SK-N-SH (cell line): ENCODE data around the gene FYB1. TPM values are rescaled to one million over a fixed set of nuclear protein-coding genes. Genes with fewer than 3 reads are reported as not detected.

Experiments used
- CTCF ChIA-PET: fragments of 300-600, 350-600 bp; formaldehyde crosslinking; extraction: SDS; loops from one replicate; lab custom pipeline; 2021; lab: Yijun Ruan, JAX
- POLR2A ChIA-PET: fragments of 350-600 bp; sonication (Branson Sonifier 250); formaldehyde crosslinking; extraction: SDS; loops from one replicate; lab custom pipeline; 2020; ENCODE audit warnings: antibody characterized with exemption, inconsistent platforms; lab: Yijun Ruan, JAX
- DNase-seq: peaks from one replicate; pipeline ENCODE4 v3.0.0; 2012
- H2AFZ ChIP-seq: fragments of 200-600 bp; sonication (generic); 2 replicates; pipeline ENCODE4 v1.8.1; 2016; ENCODE audit warnings: antibody characterized with exemption, mild to moderate bottlenecking, low read depth
- H3F3A ChIP-seq: fragments of 200-600 bp; sonication (generic); replicated peaks from 2 replicates; pipeline ENCODE3; 2016; ENCODE audit warnings: antibody characterized with exemption, mild to moderate bottlenecking; ENCODE audit not compliant: insufficient read depth
- H3K27ac ChIP-seq, 2 experiments: fragments of 200-500 bp in 1 of 2; fragments of 200-600 bp in 1 of 2; sonication (Bioruptor generic) in 1 of 2; sonication (generic), shearing (Covaris generic) in 1 of 2; 2 replicates each; pipeline versions ENCODE4 v1.5.1 to v1.6.1; 2014 to 2016; ENCODE audit warnings: low read depth in 2 of 2, inconsistent platforms in 1 of 2, low read length in 1 of 2, mild to moderate bottlenecking in 1 of 2, mixed read lengths in 1 of 2
- H3K27me3 ChIP-seq: fragments of 200-600 bp; sonication (generic), shearing (Covaris generic); 2 replicates; pipeline ENCODE4 v1.6.1; 2016; ENCODE audit warnings: mixed run types; ENCODE audit not compliant: insufficient read depth
- H3K36me3 ChIP-seq, 2 experiments: fragments of 200-500 bp in 1 of 2; fragments of 200-600 bp in 1 of 2; sonication (Bioruptor generic) in 1 of 2; sonication (generic) in 1 of 2; replicated peaks in 1 of 2; 2 replicates each; pipeline versions ENCODE3 to v1.5.1; 2014 to 2016; ENCODE audit warnings: low read length in 1 of 2, mild to moderate bottlenecking in 1 of 2; ENCODE audit not compliant: insufficient read depth in 2 of 2, control insufficient read depth in 1 of 2
- H3K4me1 ChIP-seq, 2 experiments: fragments of 200-500 bp in 1 of 2; fragments of 200-600 bp in 1 of 2; sonication (Bioruptor generic) in 1 of 2; sonication (generic), shearing (Covaris generic) in 1 of 2; 2 replicates each; pipeline versions ENCODE4 v1.5.1 to v1.6.1; 2014 to 2016; ENCODE audit warnings: low read depth in 1 of 2, low read length in 1 of 2, mixed run types in 1 of 2; ENCODE audit not compliant: insufficient read depth in 2 of 2, control insufficient read depth in 1 of 2
- H3K4me2 ChIP-seq: fragments of 200-600 bp; sonication (generic), shearing (Covaris generic); 2 replicates; pipeline ENCODE4 v1.6.1; 2017; ENCODE audit warnings: mixed run types
- H3K4me3 ChIP-seq, 2 experiments: fragments of 200-500 bp in 1 of 2; fragments of 200-600 bp in 1 of 2; sonication (Bioruptor generic) in 1 of 2; sonication (generic), shearing (Covaris generic) in 1 of 2; 2 replicates each; pipeline versions ENCODE4 v1.5.1 to v1.8.1; 2014 to 2016; ENCODE audit warnings: low read depth in 2 of 2, inconsistent platforms in 1 of 2, low read length in 1 of 2, mild to moderate bottlenecking in 1 of 2, mixed read lengths in 1 of 2, moderate library complexity in 1 of 2
- H3K79me2 ChIP-seq: fragments of 200-600 bp; sonication (generic); 2 replicates; pipeline ENCODE4 v1.8.1; 2017; ENCODE audit warnings: mild to moderate bottlenecking; ENCODE audit not compliant: insufficient read depth
- H3K9ac ChIP-seq: fragments of 200-600 bp; sonication (generic); 2 replicates; pipeline ENCODE4 v1.6.1; 2017; ENCODE audit warnings: mixed run types
- H3K9me2 ChIP-seq: fragments of 200-600 bp; sonication (generic); 2 replicates; pipeline ENCODE4 v1.6.1; 2017; ENCODE audit warnings: mixed run types
- H3K9me3 ChIP-seq: fragments of 200-600 bp; sonication (generic); 2 replicates; pipeline ENCODE4 v1.6.1; 2017; ENCODE audit warnings: mixed run types, mild to moderate bottlenecking, moderate library complexity
- H4K20me1 ChIP-seq: fragments of 200-600 bp; sonication (generic); 2 replicates; pipeline ENCODE4 v1.6.1; 2017; ENCODE audit warnings: mild to moderate bottlenecking, mixed run types; ENCODE audit not compliant: insufficient read depth
- CHD2 ChIP-seq: fragments of 150-350 bp; IDR thresholded peaks from 2 replicates; pipeline ENCODE4 v1.6.1; 2018; ENCODE audit warnings: low read length; ENCODE audit not compliant: partially characterized antibody
- FOXJ3 ChIP-seq: sonication (generic); formaldehyde crosslinking; IDR thresholded peaks from 2 replicates; pipeline ENCODE4 v1.5.1; 2020; ENCODE audit warnings: mild to moderate bottlenecking, missing genetic modification reagents
- FOXM1 ChIP-seq: IDR thresholded peaks from 2 replicates; pipeline ENCODE4 v1.4.0; 2012; ENCODE audit warnings: low read depth, mild to moderate bottlenecking
- JUND ChIP-seq: IDR thresholded peaks from 2 replicates; pipeline ENCODE4 v1.4.0; 2012
- MXI1 ChIP-seq: IDR thresholded peaks from 2 replicates; pipeline ENCODE4 v1.6.1; 2012; ENCODE audit warnings: mild to moderate bottlenecking, low read depth, low read length, improper control_type of control experiment
- NFIC ChIP-seq: IDR thresholded peaks from 2 replicates; pipeline ENCODE4 v1.4.0; 2012; ENCODE audit warnings: borderline replicate concordance
- POLR2AphosphoS5 ChIP-seq: IDR thresholded peaks from 2 replicates; pipeline ENCODE4 v1.6.1; 2012; ENCODE audit warnings: low read depth, low read length
- RFX5 ChIP-seq: IDR thresholded peaks from 2 replicates; pipeline ENCODE4 v1.6.1; 2012; ENCODE audit warnings: mild to moderate bottlenecking, improper control_type of control experiment, low read length
- RXRA ChIP-seq: IDR thresholded peaks from 2 replicates; pipeline ENCODE4 v1.4.0; 2012; ENCODE audit warnings: low read depth, mild to moderate bottlenecking, borderline replicate concordance
- SIN3A ChIP-seq: IDR thresholded peaks from 2 replicates; pipeline ENCODE4 v1.6.1; 2012; ENCODE audit warnings: low read depth, mild to moderate bottlenecking, low read length, moderate library complexity, borderline replicate concordance
- TAF1 ChIP-seq: IDR thresholded peaks from 2 replicates; pipeline ENCODE4 v1.6.1; 2012; ENCODE audit warnings: low read depth, mild to moderate bottlenecking, low read length, moderate library complexity, borderline replicate concordance
- TCF12 ChIP-seq: IDR thresholded peaks from 2 replicates; pipeline ENCODE4 v1.4.0; 2012
- TEAD4 ChIP-seq: IDR thresholded peaks from 2 replicates; pipeline ENCODE4 v1.4.0; 2012; ENCODE audit warnings: mild to moderate bottlenecking, borderline replicate concordance; ENCODE audit not compliant: insufficient read depth
- WGBS: methylation state at CpG from one replicate; pipeline ENCODE4 v1.1.6; 2017; ENCODE audit warnings: low lambda C conversion rate; 5-methylcytosine and 5-hydroxymethylcytosine counted together
- polyA plus RNA-seq, 3 experiments: library from polyadenylated mRNA; depleted of rRNA; stranded (reverse); fragments of >200 nt; gene quantifications; 2 replicates each; pipeline ENCODE4 v1.2.3, GENCODE V29; 2012
- TF ChIP-seq, protein P1 (sequence below): IDR thresholded peaks from 2 replicates; pipeline ENCODE4 v1.4.0; 2012; ENCODE audit warnings: low read depth
- TF ChIP-seq, protein P2 (sequence below): IDR thresholded peaks from 2 replicates; pipeline ENCODE4 v1.4.0; 2012; ENCODE audit warnings: low read depth, borderline replicate concordance
- TF ChIP-seq, protein P3 (sequence below): fragments of 200-600 bp; sonication (generic); IDR thresholded peaks from 2 replicates; pipeline ENCODE4 v1.6.1; 2017; ENCODE audit warnings: antibody characterized with exemption, mild to moderate bottlenecking, moderate library complexity
- TF ChIP-seq, protein P4 (sequence below): IDR thresholded peaks from 2 replicates; pipeline ENCODE4; 2012
- TF ChIP-seq, protein P5 (sequence below): IDR thresholded peaks from 2 replicates; pipeline ENCODE4 v1.6.1; 2012; ENCODE audit warnings: mild to moderate bottlenecking, low read depth, low read length, moderate library complexity

FYB1 gene
- polyA plus RNA-seq, 1 of the 3 experiments (the other 2 are of a cell fraction), result not detected

DNA sequence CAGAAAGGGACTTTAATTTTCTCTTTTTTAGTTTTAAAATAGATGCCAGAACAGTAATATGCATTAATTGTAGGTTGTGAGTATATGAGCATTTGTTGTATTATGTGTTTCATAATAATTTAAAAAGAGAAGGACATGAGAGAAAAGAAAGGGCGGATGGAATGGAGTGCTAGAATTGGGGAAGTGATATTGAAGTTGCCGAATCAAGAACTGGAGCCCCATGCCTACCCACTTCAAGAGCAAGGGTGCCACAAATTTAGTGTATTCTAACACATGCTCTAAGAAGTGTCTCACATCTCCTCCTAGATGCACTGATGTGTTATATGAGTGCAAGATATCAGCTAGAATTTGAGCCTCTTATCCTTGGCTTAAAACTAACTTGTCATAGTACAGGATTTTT, 43.6 kb upstream of the FYB1 start (continued):
- TF ChIP-seq MXI1 (no peak), FOXM1 (no peak), RXRA (no peak)

DNA sequence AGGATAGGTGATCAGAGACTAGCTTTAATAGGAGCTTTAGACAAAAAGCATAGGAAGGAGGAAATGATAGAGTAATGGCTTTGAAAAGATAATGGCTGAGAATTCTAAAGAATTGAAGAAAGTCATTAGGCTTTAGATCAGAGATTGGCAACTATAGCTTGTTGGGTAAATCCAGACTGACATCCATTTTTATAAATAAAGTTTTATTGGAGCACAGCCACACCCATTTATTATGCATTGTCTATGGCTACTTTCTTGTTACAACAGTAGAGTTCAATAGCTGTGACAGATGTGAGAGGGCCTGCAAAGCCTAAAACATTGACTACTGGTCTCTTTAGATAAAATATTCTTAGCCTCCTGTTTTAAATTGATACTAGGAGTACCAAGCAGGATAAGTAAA, 40.7 kb upstream of the FYB1 start:
- no peak for DNase-seq
- Histone ChIP-seq H3F3A (no peaks in the 10 kb centered on the region), H3K9me2 (no peaks in the 10 kb centered on the region), H2AFZ (no peak overlapping the region), H3K27ac (no peak overlapping the region), H4K20me1 (no peaks in the 10 kb centered on the region), H3K27me3 (peaks cover 15% of the 10 kb centered on the region; the same call in 1 of the 2 replicates), H3K9me3 (no peaks in the 10 kb centered on the region), H3K4me3 (no peak overlapping the region), H3K36me3 (no peaks in the 10 kb centered on the region), H3K4me1 (no peaks in the 10 kb centered on the region), H3K79me2 (no peaks in the 10 kb centered on the region), H3K4me2 (no peak overlapping the region), H3K9ac (no peak overlapping the region)
- ChIA-PET POLR2A (no interaction called here), CTCF (interaction anchor here (2.5 kb wide), 1 partner anchor 42 kb away, joined by 8 read pairs; no protein-coding TSS in a partner anchor)
- TF ChIP-seq TCF12, result no peak
- TF ChIP-seq, protein P1, sequence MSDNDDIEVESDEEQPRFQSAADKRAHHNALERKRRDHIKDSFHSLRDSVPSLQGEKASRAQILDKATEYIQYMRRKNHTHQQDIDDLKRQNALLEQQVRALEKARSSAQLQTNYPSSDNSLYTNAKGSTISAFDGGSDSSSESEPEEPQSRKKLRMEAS, result no peak
- TF ChIP-seq TAF1, result no peak
- no peak for TF ChIP-seq RXRA
- no peak for TF ChIP-seq JUND
- TF ChIP-seq CHD2, result no peak
- no peak for TF ChIP-seq TEAD4
- TF ChIP-seq FOXJ3, result no peak
- TF ChIP-seq, protein P2, sequence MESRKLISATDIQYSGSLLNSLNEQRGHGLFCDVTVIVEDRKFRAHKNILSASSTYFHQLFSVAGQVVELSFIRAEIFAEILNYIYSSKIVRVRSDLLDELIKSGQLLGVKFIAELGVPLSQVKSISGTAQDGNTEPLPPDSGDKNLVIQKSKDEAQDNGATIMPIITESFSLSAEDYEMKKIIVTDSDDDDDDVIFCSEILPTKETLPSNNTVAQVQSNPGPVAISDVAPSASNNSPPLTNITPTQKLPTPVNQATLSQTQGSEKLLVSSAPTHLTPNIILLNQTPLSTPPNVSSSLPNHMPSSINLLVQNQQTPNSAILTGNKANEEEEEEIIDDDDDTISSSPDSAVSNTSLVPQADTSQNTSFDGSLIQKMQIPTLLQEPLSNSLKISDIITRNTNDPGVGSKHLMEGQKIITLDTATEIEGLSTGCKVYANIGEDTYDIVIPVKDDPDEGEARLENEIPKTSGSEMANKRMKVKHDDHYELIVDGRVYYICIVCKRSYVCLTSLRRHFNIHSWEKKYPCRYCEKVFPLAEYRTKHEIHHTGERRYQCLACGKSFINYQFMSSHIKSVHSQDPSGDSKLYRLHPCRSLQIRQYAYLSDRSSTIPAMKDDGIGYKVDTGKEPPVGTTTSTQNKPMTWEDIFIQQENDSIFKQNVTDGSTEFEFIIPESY, result no peak

DNA sequence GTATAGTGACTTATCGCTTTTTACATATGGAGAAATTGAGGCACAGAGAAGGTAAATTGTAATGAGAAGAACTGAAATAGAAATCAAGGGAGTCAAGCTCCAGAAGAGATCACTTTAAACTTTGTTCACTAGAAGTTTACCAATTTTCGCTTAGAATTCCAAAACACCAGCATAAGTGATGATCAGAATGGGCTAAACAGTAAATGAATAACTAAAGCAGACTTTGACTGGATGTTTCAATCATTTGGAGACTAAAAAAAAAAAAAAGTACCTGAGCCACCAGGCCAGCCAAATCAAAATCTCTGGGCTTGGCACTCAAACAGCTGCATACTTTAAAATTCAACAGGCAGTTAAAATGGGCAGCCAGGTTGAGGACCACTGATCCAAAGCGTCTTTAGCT, 38.2 kb upstream of the FYB1 start:
- H3K79me2 ChIP-seq, result no peaks in the 10 kb centered on the region
- no peaks in the 10 kb centered on the region for H3F3A ChIP-seq
- WGBS, result 19% methylated on average over 3 of the region's 3 CpGs
- no peak for DNase-seq
- H3K4me1 ChIP-seq, result no peaks in the 10 kb centered on the region
- no peak overlapping the region for H3K27ac ChIP-seq
- H3K9me3 ChIP-seq, result no peaks in the 10 kb centered on the region
- H3K4me2 ChIP-seq, result no peak overlapping the region
- H3K9me2 ChIP-seq, result no peaks in the 10 kb centered on the region
- no peaks in the 10 kb centered on the region for H4K20me1 ChIP-seq
- no peak overlapping the region for H3K4me3 ChIP-seq
- H3K9ac ChIP-seq, result no peak overlapping the region
- H2AFZ ChIP-seq, result no peak overlapping the region
- CTCF ChIA-PET, result no interaction called here
- H3K27me3 ChIP-seq, result peaks cover 15% of the 10 kb centered on the region; the same call in 1 of the 2 replicates
- H3K36me3 ChIP-seq, result no peaks in the 10 kb centered on the region
- POLR2A ChIA-PET, result interaction anchor here (0.7 kb wide), 1 partner anchor 244 kb away, joined by 4 read pairs; no protein-coding TSS in a partner anchor
- no peak for TF ChIP-seq RFX5
- TF ChIP-seq, protein P3, sequence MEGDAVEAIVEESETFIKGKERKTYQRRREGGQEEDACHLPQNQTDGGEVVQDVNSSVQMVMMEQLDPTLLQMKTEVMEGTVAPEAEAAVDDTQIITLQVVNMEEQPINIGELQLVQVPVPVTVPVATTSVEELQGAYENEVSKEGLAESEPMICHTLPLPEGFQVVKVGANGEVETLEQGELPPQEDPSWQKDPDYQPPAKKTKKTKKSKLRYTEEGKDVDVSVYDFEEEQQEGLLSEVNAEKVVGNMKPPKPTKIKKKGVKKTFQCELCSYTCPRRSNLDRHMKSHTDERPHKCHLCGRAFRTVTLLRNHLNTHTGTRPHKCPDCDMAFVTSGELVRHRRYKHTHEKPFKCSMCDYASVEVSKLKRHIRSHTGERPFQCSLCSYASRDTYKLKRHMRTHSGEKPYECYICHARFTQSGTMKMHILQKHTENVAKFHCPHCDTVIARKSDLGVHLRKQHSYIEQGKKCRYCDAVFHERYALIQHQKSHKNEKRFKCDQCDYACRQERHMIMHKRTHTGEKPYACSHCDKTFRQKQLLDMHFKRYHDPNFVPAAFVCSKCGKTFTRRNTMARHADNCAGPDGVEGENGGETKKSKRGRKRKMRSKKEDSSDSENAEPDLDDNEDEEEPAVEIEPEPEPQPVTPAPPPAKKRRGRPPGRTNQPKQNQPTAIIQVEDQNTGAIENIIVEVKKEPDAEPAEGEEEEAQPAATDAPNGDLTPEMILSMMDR, result no peak
- TF ChIP-seq, protein P4, sequence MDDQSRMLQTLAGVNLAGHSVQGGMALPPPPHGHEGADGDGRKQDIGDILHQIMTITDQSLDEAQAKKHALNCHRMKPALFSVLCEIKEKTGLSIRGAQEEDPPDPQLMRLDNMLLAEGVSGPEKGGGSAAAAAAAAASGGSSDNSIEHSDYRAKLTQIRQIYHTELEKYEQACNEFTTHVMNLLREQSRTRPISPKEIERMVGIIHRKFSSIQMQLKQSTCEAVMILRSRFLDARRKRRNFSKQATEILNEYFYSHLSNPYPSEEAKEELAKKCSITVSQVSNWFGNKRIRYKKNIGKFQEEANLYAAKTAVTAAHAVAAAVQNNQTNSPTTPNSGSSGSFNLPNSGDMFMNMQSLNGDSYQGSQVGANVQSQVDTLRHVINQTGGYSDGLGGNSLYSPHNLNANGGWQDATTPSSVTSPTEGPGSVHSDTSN, result no peak
- no peak for TF ChIP-seq POLR2AphosphoS5
- TF ChIP-seq, protein P1, result no peak
- TF ChIP-seq, protein P5, sequence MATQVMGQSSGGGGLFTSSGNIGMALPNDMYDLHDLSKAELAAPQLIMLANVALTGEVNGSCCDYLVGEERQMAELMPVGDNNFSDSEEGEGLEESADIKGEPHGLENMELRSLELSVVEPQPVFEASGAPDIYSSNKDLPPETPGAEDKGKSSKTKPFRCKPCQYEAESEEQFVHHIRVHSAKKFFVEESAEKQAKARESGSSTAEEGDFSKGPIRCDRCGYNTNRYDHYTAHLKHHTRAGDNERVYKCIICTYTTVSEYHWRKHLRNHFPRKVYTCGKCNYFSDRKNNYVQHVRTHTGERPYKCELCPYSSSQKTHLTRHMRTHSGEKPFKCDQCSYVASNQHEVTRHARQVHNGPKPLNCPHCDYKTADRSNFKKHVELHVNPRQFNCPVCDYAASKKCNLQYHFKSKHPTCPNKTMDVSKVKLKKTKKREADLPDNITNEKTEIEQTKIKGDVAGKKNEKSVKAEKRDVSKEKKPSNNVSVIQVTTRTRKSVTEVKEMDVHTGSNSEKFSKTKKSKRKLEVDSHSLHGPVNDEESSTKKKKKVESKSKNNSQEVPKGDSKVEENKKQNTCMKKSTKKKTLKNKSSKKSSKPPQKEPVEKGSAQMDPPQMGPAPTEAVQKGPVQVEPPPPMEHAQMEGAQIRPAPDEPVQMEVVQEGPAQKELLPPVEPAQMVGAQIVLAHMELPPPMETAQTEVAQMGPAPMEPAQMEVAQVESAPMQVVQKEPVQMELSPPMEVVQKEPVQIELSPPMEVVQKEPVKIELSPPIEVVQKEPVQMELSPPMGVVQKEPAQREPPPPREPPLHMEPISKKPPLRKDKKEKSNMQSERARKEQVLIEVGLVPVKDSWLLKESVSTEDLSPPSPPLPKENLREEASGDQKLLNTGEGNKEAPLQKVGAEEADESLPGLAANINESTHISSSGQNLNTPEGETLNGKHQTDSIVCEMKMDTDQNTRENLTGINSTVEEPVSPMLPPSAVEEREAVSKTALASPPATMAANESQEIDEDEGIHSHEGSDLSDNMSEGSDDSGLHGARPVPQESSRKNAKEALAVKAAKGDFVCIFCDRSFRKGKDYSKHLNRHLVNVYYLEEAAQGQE, result no peak
- no peak for TF ChIP-seq NFIC
- no peak for TF ChIP-seq TEAD4
- no peak for TF ChIP-seq SIN3A
